Measurements from ENCODE around the gene C1orf159.

GRCh38 chr1:1165485-1165884, 49.6 kb upstream of the C1orf159 start:
- TF ChIP-seq, protein P1, sequence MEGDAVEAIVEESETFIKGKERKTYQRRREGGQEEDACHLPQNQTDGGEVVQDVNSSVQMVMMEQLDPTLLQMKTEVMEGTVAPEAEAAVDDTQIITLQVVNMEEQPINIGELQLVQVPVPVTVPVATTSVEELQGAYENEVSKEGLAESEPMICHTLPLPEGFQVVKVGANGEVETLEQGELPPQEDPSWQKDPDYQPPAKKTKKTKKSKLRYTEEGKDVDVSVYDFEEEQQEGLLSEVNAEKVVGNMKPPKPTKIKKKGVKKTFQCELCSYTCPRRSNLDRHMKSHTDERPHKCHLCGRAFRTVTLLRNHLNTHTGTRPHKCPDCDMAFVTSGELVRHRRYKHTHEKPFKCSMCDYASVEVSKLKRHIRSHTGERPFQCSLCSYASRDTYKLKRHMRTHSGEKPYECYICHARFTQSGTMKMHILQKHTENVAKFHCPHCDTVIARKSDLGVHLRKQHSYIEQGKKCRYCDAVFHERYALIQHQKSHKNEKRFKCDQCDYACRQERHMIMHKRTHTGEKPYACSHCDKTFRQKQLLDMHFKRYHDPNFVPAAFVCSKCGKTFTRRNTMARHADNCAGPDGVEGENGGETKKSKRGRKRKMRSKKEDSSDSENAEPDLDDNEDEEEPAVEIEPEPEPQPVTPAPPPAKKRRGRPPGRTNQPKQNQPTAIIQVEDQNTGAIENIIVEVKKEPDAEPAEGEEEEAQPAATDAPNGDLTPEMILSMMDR (IDR thresholded peaks at IDR 0.05): no peak
- no peak for TF ChIP-seq POLR2A (IDR thresholded peaks at IDR 0.05)

All from right lobe of liver (tissue), 4 donors.